Amygdala (tissue), 56 donors: ENCODE data around the gene NOL7.

Source experiments
- DNase-seq, 56 donors: peaks; one replicate each; lab custom pipeline; 2025; lab: John Stamatoyannopoulos, UW

The NOL7 gene

DNA sequence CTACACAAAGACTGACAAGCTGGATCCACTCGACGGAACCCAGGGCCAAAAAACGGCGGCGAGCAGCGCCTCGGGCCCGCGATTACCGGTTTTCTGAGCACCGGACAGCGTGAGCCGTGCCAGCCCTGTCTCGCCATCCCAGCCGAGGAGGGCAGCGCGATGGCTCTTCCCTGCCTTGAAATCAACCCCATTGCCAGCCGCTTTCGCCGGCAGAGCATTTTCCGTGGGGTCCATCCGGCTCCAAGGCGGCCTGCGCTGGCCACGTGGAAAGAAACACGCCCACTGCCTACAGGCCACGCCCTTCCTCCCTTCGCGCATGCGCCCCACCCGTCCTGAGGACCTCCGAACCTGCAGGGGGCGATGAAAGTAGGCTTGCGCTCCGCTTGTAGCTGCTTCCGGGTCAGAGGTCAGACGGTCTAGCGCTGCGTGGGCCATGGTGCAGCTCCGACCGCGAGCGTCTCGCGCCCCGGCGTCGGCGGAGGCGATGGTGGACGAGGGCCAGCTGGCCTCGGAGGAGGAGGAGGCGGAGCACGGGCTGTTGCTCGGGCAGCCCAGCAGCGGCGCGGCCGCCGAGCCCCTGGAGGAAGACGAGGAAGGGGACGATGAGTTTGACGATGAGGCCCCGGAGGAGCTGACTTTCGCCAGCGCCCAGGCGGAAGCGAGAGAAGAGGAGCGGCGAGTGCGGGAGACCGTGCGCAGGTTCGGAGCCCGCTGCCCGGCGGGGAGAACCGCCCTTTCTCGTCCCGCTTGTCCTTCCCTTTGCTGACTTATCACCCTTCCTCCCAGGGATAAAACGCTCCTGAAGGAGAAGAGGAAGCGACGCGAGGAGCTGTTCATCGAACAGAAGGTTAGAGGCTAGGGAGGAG lies at the start of gene NOL7:
NOL7 (plus strand) TSS at position 410 of the 866 bp plus-strand sequence; CDS start at position 434, 24 bp downstream.
- DNase-seq = peak; percentile 75 to 98 (median 95)

DNA sequence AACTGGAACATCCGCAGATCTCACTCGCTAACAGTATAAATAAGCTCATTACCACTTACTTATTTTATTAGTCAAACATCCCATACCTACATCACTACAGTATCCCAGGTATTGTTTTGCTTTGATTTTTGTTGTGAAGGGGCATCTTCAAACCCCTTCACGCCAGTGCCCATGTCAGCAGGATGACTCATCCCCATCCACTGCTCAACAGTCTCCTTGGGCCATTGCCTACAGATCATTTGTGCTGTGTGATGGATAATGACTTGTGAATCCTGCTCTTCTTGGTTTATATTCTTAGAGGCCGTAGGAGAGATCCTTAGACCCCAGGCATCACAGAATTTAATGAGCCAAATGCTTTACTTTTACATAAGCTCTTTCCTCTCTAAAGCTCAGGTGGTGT lies 49.2 kb upstream of the NOL7 start:
- DNase-seq = no peak

DNA sequence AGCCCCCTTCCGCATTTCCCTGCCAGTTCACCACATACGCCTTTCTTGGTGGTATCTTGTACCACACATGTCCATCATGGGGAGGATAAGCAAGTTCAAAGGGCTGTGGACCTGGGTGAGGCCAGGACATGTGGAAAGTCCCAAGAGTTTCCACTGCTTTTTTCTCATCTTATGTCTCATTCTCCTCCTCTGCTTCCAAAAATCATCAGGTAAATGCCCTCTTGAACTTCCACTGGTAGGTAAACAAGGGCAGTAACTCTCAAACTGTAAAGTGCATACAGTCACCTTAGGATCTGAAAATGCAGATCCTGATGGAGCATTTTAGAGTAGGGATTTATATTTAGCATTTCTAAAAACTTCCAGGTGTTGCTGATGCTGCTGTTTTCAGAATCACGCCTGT lies 48.6 kb upstream of the NOL7 start:
- DNase-seq = no peak

DNA sequence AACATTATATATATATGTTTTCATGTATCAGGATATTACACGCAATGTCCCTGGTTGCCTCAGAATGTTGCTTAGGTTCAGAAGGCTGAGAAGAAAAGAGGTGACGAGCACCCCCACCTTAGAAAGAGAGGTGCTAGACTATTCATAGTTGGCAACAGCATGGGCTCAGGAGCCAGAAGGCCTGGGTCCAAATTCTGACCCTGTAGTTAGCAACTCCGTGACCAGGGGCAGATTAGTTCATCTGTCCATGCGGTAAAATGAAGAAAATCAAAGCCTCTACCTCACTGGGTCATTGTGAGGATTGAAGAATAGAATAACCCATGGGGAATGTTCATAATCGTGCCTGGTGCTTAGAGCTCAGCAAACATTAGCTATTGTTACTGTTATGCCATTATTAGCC lies 46.2 kb upstream of the NOL7 start:
- no peak for DNase-seq

DNA sequence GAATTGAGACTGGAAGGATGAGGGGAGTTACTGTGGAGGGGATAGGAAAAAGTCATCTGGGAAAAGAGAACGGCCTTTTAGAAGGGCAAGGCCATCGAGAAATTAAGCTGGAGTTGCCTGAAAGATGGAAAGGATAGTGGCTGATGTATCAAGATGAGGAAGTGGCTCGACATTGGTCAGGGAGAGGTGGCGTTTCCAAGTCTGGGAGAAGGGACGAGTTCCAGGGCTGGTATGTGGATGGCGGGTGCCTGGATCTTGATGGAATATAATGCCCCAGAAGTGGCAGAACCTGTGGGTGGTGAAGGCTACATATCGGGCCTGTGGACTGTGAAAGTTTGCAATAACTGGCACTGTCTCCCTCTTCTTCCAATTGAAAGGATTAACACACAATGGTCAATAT lies 42.9 kb upstream of the NOL7 start:
- DNase-seq = no peak

DNA sequence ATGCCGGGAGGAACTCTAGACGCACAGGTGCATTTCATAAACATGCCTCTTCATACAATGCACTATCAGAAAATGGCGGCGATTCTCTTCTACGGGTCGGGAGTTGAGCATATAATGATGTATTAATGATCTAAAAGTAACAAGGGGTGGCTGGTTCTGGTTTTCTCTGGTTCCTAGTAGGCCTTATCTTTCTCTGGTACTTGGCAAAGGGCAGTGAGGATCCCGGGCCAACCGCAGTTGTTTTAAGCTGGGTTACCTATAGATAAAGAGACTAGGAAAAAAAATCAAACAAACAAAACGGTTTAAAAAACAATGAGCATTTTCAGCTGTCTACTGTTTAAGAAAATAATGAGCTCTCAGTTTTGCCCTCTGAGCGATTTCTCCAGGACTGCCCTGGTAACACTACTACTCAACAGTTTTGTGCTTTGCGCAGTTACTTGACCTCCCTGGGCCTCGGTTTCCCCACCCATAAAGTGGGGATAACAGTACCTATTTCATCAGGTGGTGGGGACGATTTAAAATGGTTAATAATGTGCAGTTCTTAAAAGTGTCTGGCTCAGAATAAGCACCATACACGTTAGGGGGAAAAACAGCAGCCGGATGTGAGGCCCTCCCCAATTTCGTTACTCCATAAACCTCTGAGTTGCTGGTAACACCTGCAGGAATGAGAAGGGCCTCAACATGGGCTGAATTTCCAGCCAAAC lies 42.0 kb upstream of the NOL7 start:
- no peak for DNase-seq

DNA sequence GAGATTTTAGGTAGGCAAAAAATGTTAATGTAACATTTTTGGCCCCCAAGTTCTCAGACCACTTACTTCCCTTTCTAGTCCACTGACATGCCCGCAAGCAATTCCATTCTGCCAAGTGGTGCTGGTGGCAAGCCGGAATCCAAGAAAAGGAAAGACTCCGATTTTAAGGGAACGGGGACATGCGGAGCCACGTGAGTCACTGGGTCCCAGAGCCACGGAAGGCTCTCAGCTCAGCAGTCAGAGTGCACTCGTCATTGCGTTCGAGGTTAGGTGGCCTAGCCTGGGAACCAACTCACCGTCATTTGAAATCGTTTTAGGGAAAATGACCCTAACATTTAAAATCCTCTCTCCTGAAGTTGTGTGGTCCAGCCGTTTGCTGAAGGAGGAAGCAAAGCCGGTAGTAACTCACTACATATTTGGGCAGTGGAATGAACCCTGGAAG lies 41.4 kb upstream of the NOL7 start:
- peak in 16 of 56 donors; percentile 5 to 61 (median 34) for DNase-seq

DNA sequence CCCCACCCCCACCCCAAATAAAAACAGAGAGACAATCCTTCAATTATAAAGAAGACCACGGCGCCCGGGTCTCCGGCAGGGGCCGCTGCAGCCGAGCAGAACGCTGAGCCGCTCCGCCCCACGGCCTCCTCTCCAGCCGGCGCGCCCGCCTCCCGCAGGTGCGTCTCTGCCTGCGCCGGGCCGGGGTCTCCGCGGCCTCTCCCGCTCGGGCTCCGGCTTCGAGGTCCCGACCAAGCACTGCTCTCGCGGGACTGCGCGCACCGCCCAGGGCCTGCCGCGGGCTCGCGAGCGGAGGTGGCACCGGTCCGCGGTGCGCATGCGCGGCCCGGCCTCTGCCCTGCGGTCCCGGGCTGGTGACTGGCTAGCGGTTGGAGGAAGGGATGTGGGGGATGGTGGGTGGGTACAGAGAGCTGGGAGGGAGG lies 41.0 kb upstream of the NOL7 start:
- peak in 54 of 56 donors; percentile 34 to 96 (median 83) for DNase-seq

DNA sequence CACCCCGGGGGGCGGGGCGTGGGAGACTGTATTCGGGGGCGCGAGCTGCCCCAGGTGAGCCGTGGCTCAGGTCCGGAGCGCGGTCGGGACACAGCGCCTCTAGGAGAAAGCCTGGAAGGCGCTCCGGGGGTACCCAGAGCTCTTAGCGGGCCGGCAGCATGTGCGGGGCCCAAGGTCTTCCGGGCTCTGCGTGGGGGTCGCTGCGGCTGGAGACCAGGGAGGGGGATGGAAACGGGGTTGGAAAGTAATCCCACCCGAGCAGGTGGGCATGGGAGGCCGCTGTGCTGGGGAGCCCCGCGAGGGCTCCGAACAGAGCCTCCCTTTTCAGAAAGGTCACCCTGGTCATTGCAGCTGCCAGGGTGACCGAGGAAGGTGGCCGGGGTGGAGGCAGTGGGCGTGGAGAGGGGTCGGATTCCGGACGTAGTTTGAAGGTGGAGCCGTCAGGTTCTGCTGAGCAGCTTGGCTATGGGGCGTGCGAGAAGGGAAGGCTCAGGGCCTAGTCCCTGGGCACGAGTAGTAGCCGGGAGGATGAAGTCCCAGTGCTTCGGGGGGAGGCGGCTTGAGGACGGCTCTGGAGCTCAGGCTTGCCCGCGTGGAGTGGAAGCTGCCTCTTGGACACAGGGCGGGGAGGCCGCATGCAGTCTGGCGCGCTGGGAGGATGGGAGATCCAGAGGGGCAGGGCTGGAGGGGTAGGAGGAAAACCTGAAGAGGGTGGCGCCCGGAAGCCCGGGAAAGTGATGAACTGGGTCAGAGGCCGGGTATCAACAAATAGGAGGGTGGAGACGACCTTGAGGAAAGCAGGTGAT lies 40.4 kb upstream of the NOL7 start, which contains the start of gene SIRT5:
SIRT5 (plus strand) TSS at position 31 of the 806 bp plus-strand sequence. CDS start 9,510 bp downstream, outside the sequence.
- DNase-seq = peak in 53 of 56 donors; percentile 19 to 84 (median 64)

DNA sequence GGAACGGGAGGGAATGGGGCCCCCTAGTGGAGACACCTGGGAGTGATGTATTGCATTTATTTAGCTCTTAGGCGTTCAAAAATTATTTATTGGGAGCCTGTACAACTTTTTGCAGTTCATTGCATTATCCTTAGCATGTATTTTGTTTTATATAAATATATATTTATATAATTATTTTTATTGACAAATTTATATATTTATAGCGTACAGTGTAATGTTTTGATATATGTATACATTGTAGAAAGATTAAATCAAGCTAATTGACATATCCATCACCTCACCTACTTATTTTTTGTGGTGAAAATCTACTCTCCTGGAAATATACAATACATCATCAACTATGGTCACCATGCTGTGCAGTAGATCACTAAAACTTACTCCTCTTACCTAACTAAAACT lies 39.8 kb upstream of the NOL7 start:
- DNase-seq = no peak

DNA sequence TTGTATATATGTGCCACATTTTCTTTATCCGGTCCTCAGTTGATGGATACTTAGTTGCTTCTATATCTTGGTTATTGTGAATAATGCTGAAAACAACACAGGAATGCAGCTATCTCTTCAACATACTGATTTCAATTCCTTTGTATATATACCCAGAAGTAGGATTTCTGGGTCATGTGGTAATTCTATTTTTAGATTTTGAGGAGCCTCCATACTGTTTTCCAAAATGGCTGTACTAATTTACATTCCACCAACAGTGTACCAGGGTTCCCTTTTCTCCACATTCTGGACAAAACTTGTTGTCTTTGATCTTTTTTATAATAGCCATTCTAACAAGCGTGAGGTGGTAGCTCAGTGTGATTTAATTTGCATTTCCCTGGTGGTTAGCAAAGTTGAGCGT lies 39.1 kb upstream of the NOL7 start:
- no peak for DNase-seq

DNA sequence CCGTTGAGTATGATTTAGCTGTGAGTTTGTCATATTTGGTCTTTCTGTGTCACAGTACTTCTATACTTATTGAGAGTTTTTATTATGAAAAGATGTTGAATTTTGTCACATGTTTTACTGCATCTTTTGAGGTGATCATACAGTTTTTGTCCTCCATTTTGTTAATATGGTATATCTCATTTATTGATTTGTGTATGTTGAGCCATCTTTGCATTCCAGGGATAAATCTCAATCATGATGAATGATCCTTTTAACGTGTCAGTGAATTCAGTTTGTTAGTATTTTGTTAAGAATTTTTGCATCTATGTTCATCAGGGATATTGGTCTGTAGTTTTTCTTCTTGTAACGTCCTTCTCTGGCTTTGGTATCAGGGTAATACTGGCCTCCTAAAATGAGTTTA lies 37.2 kb upstream of the NOL7 start:
- DNase-seq = no peak

DNA sequence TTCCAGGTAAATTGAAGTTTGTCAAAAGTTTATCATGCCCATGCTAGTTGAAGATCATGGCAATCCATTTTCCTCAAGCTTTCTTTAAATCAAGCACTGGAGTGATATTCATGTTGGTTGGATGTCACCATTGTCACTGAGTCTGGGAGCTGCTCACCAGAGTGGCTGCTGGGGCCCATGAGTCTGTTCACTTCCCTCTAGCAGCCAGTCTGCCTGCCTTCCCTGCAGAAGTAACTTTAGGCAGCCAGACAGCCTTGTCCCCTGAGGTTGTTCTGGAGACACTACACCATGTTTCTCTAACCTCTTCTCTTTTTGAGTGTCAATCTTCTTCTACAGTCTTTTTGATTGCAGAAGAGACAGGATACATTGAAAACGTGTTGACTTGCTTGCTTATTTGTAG lies 35.2 kb upstream of the NOL7 start:
- DNase-seq = no peak

DNA sequence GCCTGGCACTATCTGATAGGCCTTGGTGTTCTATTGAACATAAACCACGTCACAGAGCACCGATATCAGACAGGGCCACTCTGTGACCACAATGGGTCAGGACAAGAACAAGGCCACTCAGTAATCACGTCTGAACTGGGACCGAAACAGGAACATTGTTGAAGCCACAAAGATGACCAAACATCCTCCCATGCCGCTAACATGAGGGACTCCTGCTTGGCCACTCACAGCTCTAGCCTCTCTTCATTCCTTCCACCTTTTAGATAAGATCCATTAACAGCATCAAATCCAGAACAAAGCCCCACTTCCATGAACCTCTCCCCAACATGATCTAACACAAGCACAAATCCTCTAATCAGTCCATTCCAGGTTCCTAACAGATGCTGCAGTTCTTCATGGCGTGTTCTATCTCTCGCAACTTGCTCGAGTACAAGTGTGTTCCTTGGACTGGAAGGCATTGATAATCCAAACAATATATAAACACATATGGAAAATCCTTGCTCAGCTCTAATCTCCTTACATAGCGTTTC lies 33.4 kb upstream of the NOL7 start:
- DNase-seq = peak in 6 of 56 donors; percentile 5 to 34 (median 24)

DNA sequence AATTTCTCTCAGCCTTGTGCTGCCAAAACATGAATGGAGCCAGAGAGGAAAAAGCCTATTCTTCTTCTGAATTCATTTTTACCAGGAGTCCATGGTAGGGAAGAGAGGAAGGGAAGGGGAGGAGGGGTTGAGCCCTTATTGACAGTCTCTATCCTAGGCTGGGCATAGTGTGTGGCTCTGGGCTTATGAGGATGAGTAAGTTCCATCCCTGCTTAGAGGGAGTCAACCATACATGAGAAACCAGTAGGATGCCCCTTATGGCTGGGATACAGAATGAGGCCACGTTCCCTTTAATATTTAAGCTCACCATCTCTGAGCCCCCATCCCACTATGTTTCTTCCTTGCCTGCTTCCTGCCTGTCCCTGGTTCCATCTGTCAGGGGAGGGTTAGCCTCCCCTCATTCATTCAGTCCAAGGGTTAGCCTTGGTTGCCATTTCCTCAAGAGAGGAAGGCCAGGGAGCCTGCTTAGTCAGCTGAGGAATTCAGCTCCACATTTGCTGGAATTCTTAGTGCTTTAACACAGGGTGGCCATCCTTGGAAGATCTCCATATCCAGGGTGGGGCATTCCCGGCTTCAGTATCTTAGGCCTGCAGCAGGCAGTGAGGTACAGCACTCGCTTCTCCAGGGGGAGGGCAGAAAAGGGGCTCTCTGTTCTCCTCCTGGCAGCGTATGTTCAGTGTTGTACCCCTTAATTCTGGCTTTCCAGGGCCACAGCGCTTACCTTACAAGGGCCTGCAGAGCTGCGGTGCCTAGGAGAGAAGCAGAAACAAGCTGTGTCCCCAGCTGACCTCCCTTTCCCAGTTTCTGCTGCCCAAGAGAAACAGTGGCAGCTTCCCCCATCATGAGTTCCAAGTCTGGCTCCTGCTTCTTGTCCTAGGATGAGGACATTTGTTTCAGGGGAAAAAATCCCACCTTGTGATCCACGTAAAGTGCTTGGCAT lies 28.3 kb upstream of the NOL7 start:
- no peak for DNase-seq

DNA sequence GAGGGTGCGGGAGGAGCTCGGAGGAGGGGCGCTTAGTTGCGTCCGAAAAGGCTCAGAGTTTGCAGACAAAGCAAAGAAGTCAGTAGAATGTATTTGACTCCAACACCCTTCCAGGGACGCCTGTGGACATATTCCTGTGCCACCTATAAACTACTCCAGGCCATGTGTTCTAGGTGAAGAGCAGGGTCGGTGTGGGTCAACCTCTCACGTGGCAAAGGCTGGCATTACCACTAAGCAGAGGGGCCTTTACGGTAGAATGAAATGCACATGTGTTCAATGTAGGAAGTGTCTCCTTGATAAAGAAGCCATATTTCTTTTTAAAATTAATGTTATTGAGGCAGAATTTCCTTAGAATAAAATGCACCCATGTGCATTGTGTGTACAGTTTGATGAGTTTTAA lies 25.3 kb upstream of the NOL7 start:
- DNase-seq = no peak

DNA sequence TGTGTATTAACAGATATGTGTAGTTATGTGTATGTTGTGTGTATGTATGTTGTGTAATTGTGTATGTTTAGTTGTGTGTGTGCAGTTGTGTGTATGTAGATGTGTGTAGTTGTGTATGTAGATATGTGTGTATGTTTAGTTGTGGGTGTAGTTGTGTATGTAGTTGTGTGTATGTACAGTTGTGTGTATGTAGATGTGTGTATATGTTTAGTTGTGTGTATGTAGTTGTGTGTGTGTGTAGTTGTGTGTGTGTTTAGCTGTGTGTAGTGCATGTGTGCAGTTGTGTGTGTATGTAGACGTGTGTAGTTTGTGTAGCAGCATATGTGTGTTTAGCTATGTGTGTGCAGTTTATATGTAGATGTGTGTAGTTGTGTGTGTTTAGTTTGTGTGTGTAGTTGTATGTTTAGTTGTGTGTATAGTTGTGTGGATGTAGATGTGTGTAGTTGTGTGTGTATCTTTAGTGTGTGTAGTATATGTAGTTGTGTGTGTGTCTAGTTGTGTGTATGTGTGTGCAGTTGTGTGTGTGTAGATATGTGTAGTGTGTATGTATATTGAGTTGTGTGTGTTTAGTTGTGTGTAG lies 24.5 kb upstream of the NOL7 start:
- DNase-seq = no peak

DNA sequence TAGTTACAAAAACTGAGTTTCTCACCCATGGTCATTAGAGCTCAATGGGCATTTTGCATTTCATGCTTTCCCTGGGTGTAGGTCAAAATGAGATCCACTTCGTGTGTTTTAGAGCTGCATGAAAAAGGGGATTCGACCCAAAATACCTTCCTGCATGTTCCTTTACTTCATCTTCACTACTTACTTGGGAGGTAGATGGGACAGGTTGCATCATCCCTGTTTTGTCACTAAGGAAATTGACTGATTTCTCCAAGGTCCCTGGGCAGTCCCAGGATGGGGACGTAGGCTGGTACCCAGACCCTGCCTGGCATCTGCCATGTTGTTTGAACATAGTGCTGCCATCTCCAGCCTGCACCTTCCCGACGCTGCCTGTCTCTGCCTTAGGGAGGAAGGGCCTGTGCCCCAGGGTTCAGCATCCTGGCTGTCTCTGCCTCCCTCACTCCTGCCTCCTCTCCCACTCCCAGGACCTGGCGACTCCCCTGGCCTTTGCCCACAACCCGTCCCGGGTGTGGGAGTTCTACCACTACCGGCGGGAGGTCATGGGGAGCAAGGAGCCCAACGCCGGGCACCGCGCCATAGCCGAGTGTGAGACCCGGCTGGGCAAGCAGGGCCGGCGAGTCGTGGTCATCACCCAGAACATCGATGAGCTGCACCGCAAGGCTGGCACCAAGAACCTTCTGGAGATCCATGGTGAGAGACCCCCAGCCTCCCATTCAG lies 23.8 kb upstream of the NOL7 start:
- no peak for DNase-seq
